Fibroblast of villous mesenchyme (primary cell): ENCODE measurements around the gene AOPEP. TPM values are rescaled to one million over a fixed set of nuclear protein-coding genes. Genes with fewer than 3 reads are reported as not detected.

ENCODE experiments used
- DNase-seq: peaks from one replicate; pipeline ENCODE4 v3.0.0-alpha.2; 2010; ENCODE audit warnings: low read depth
- H3K4me3 ChIP-seq: 2 replicates; pipeline ENCODE4 v1.5.1; 2011; ENCODE audit warnings: low read depth, mild to moderate bottlenecking, low read length
- CTCF ChIP-seq: IDR thresholded peaks from 2 replicates; pipeline ENCODE4 v1.5.1; 2012; ENCODE audit warnings: low read depth, mild to moderate bottlenecking, low read length; ENCODE audit not compliant: insufficient read depth
- total RNA-seq: library from RNA; depleted of rRNA; stranded (reverse); fragments of >200 nt; gene quantifications from 2 replicates; pipeline ENCODE4 v1.2.3, GENCODE V29; 2012

The AOPEP gene
- total RNA-seq, 1 donor: 153 TPM

- TF ChIP-seq CTCF: no peak
- DNase-seq: no peak
- no peak overlapping the region for H3K4me3 ChIP-seq
These were observed 42.3 kb downstream of the AOPEP start for GRCh38 chr9:94768766-94769165.

GRCh38 chr9:94770334-94770733 is 43.8 kb downstream of the AOPEP start:
- DNase-seq: no peak
- TF ChIP-seq CTCF: no peak
- H3K4me3 ChIP-seq: no peak overlapping the region

GRCh38 chr9:94771096-94771495 is 44.6 kb downstream of the AOPEP start:
- no peak for TF ChIP-seq CTCF
- DNase-seq: no peak
- H3K4me3 ChIP-seq: no peak overlapping the region

- DNase-seq: no peak
- no peak for TF ChIP-seq CTCF
- H3K4me3 ChIP-seq: no peak overlapping the region
These were observed 45.6 kb downstream of the AOPEP start for GRCh38 chr9:94772144-94772543.

- H3K4me3 ChIP-seq: no peak overlapping the region
- DNase-seq: peak; percentile 34
- no peak for TF ChIP-seq CTCF
These were observed 46.3 kb downstream of the AOPEP start for GRCh38 chr9:94772639-94773303.

- no peak for TF ChIP-seq CTCF
- no peak for DNase-seq
- no peak overlapping the region for H3K4me3 ChIP-seq
These were observed 47.2 kb downstream of the AOPEP start for GRCh38 chr9:94773655-94774054.

GRCh38 chr9:94778013-94778412 is 51.5 kb downstream of the AOPEP start:
- no peak for TF ChIP-seq CTCF

More at GRCh38 chr9:94778013-94778412, 51.5 kb downstream of the AOPEP start:
- H3K4me3 ChIP-seq: no peak overlapping the region
- no peak for DNase-seq
